ENCODE measurements around the gene IFRD2. TPM values are rescaled to one million over a fixed set of nuclear protein-coding genes. Genes with fewer than 3 reads are reported as not detected.

IFRD2 gene
- total RNA-seq, result 40.0 and 71.8 TPM in 2 replicates

GRCh38 chr3:50292159-50293078, at the start of gene IFRD2:
TSS of gene IFRD2 (minus strand) at chr3:50292429. CDS start at chr3:50292274, 155 bp downstream.

GRCh38 chr3:50340448-50341329, 48.5 kb upstream of the IFRD2 start, which contains the start of gene RASSF1:
TSS of gene RASSF1 (minus strand) at chr3:50340836. CDS start at chr3:50340805, 31 bp downstream.

GRCh38 chr3:50327943-50328691, 35.9 kb upstream of the IFRD2 start, which contains the start of gene TUSC2:
TSS of gene TUSC2 (minus strand) at chr3:50328223. CDS start at chr3:50328099, 124 bp downstream.

GRCh38 chr3:50322386-50323091, 30.3 kb upstream of the IFRD2 start, which contains the start of gene HYAL2:
TSS of gene HYAL2 (minus strand) at chr3:50322745. CDS start at chr3:50320489, 2,256 bp downstream.

GRCh38 chr3:50303013-50303815, 11.0 kb upstream of the IFRD2 start, which contains the start of gene HYAL1:
TSS of gene HYAL1 (minus strand) at chr3:50303574. CDS start at chr3:50302956, 618 bp downstream.

GRCh38 chr3:50298836-50299637, 6.8 kb upstream of the IFRD2 start, which contains the start of the genes HYAL3 and NAA80:
TSS of gene HYAL3 (minus strand) at chr3:50299405. CDS start at chr3:50295602, 3,803 bp downstream.
TSS of gene NAA80 (minus strand) at chr3:50299405. CDS start at chr3:50297463, 1,942 bp downstream.

GRCh38 chr3:50278880-50279224, 13.4 kb downstream of the IFRD2 start, which contains the start of gene LSMEM2:
TSS of gene LSMEM2 (plus strand) at chr3:50279087. CDS start at chr3:50279114, 27 bp downstream.

GRCh38 chr3:50268703-50269451, 23.4 kb downstream of the IFRD2 start, which contains the start of gene SEMA3B:
TSS of gene SEMA3B (plus strand) at chr3:50269147. CDS start at chr3:50269241, 94 bp downstream.

Other genes with a start within 250 kb of the IFRD2 start
- 166 and 212 TPM in 2 replicates for gene RBM5, start 203.5 kb downstream of the IFRD2 start, total RNA-seq
- gene SEMA3F, start 137.1 kb downstream of the IFRD2 start, total RNA-seq, result 10.4 and 13.7 TPM in 2 replicates
- gene GNAT1, start 100.8 kb downstream of the IFRD2 start, total RNA-seq, result not detected in 2 replicates
- gene SLC38A3, start 87.2 kb downstream of the IFRD2 start, total RNA-seq, result not detected in 2 replicates
- 188 and 261 TPM in 2 replicates for gene GNAI2, start 56.2 kb downstream of the IFRD2 start, total RNA-seq
- 11.8 and 14.9 TPM in 2 replicates for gene SEMA3B, start 23.3 kb downstream of the IFRD2 start, total RNA-seq
- gene LSMEM2, start 13.3 kb downstream of the IFRD2 start, total RNA-seq, result not detected in 2 replicates
- 5.9 and 12.1 TPM in 2 replicates for gene HYAL3, start 7.0 kb upstream of the IFRD2 start, total RNA-seq
- 13.7 and 16.9 TPM in 2 replicates for gene NAA80, start 7.0 kb upstream of the IFRD2 start, total RNA-seq
- 2.4 and 4.2 TPM in 2 replicates for gene HYAL1, start 11.1 kb upstream of the IFRD2 start, total RNA-seq
- gene HYAL2, start 30.3 kb upstream of the IFRD2 start, total RNA-seq, result 89.9 and 110 TPM in 2 replicates
- gene TUSC2, start 35.8 kb upstream of the IFRD2 start, total RNA-seq, result 16.9 and 29.1 TPM in 2 replicates
- 13.9 and 22.4 TPM in 2 replicates for gene RASSF1, start 48.4 kb upstream of the IFRD2 start, total RNA-seq
- 0.33 and 1.6 TPM in 2 replicates for gene ZMYND10, start 53.3 kb upstream of the IFRD2 start, total RNA-seq
- gene NPRL2, start 58.3 kb upstream of the IFRD2 start, total RNA-seq, result 29.1 and 38.5 TPM in 2 replicates
- 31.0 and 32.9 TPM in 2 replicates for gene CYB561D2, start 58.4 kb upstream of the IFRD2 start, total RNA-seq
- gene TMEM115, start 67.1 kb upstream of the IFRD2 start, total RNA-seq, result 66.7 and 76.6 TPM in 2 replicates
- gene CACNA2D2, start 211.2 kb upstream of the IFRD2 start, total RNA-seq, result 0.39 TPM in 1 of 2 replicates, not detected in the other

All from placental epithelial cell (primary cell).